Gastroesophageal sphincter (tissue), 3 donors: ENCODE results near the gene TRAPPC4.

ENCODE experiments used
- POLR2A ChIP-seq, 2 donors: fragments of 450-650 bp; IDR thresholded peaks; one replicate each; pipeline ENCODE4 v1.6.1; 2017; ENCODE audit warnings: antibody characterized with exemption in 2 of 2, mild to moderate bottlenecking in 2 of 2, moderate library complexity in 1 of 2
- POLR2AphosphoS5 ChIP-seq: sonication (generic); formaldehyde crosslinking; IDR thresholded peaks from one replicate; pipeline ENCODE4 v1.6.1; 2017; ENCODE audit warnings: antibody characterized with exemption
- TF ChIP-seq, protein P1 (sequence below), 4 experiments: fragments of 200-600 bp in 2 of 4; fragments of 450-650 bp in 2 of 4; sonication (generic) in 1 of 4; IDR thresholded peaks; one replicate each; pipeline ENCODE4 v1.5.1; 2017 to 2019; ENCODE audit warnings: antibody characterized with exemption in 4 of 4, mild to moderate bottlenecking in 2 of 4, moderate library complexity in 2 of 4

- TF ChIP-seq POLR2AphosphoS5 (no peak), POLR2A (IDR thresholded peaks at IDR 0.05) (no peak)
- TF ChIP-seq, protein P1, sequence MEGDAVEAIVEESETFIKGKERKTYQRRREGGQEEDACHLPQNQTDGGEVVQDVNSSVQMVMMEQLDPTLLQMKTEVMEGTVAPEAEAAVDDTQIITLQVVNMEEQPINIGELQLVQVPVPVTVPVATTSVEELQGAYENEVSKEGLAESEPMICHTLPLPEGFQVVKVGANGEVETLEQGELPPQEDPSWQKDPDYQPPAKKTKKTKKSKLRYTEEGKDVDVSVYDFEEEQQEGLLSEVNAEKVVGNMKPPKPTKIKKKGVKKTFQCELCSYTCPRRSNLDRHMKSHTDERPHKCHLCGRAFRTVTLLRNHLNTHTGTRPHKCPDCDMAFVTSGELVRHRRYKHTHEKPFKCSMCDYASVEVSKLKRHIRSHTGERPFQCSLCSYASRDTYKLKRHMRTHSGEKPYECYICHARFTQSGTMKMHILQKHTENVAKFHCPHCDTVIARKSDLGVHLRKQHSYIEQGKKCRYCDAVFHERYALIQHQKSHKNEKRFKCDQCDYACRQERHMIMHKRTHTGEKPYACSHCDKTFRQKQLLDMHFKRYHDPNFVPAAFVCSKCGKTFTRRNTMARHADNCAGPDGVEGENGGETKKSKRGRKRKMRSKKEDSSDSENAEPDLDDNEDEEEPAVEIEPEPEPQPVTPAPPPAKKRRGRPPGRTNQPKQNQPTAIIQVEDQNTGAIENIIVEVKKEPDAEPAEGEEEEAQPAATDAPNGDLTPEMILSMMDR (IDR thresholded peaks at IDR 0.05), result no peak
Observed at GRCh38 chr11:119011476-119012053, 7.0 kb upstream of the TRAPPC4 start.
